Activated T-helper 1 cell treated with anti-CD3 and anti-CD28 coated beads, Interleukin-12 subunit alpha, Interleukin-12 subunit beta, Interleukin-2, Interleukin-4 antibody, amounts not matched to agents 30 ng/mL and 10 ng/mL and 1 ng/mL, durations not matched to agents 14 hours and 24 hours and 36 hours (primary cell): ENCODE results near the gene ASCC3. TPM values are rescaled to one million over a fixed set of nuclear protein-coding genes. Genes with fewer than 3 reads are reported as not detected.

Experiments
- DNase-seq: peaks from one replicate; pipeline ENCODE4 v3.0.0; 2021; ENCODE audit warnings: low spot score
- H3K27ac Mint-ChIP-seq: one replicate; pipeline ENCODE4 v1.8.0; 2021; ENCODE audit warnings: mild to moderate bottlenecking, mixed read lengths
- H3K27me3 Mint-ChIP-seq: one replicate; pipeline ENCODE4 v1.8.0; 2022; ENCODE audit warnings: mild to moderate bottlenecking, moderate library complexity, mixed read lengths; ENCODE audit not compliant: insufficient read depth
- H3K36me3 Mint-ChIP-seq: one replicate; pipeline ENCODE4 v1.8.0; 2021; ENCODE audit warnings: low read depth, mixed read lengths
- H3K4me1 Mint-ChIP-seq: one replicate; pipeline ENCODE4 v1.8.0; 2021; ENCODE audit warnings: low read depth, mixed read lengths
- H3K4me3 Mint-ChIP-seq: one replicate; pipeline ENCODE4 v1.8.0; 2021; ENCODE audit warnings: mild to moderate bottlenecking, moderate library complexity, mixed read lengths
- H3K9me3 Mint-ChIP-seq: one replicate; pipeline ENCODE4 v1.8.0; 2021; ENCODE audit warnings: mixed read lengths
- intact Hi-C: fragments of 100-400 bp; cut with micrococcal nuclease; formaldehyde crosslinking; loops from one replicate; pipeline ENCODE4 v1.15.1; 2024
- total RNA-seq: library from RNA; stranded (reverse); gene quantifications from 2 replicates; pipeline ENCODE4 v1.2.3, GENCODE V29; 2022

The ASCC3 gene
- total RNA-seq, 1 donor from 2014 or later = 70.1 TPM

DNA sequence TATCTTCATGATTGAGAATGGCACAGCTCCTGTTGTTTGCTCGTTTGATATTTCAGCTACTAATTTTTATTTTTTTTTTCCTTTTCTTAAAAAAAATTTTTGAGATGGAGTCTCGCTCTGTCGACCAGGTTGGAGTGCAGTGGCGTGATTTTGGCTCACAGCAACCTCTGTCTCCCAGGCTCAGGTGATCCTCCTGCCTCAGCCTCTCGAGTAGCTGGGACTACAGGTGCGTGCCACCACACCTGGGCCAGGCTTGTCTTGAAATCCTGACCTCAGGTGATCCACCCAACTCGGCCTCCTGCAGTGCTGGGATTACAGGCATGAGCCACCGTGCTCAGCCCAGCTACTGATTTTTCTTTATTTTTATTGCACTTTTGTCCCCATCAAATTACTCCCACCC is 266.2 kb downstream of the ASCC3 start:
- Mint-ChIP-seq H3K27ac (no peak overlapping the region), H3K9me3 (no peaks in the 10 kb centered on the region), H3K27me3 (no peaks in the 10 kb centered on the region), H3K4me1 (no peaks in the 10 kb centered on the region), H3K4me3 (no peak overlapping the region), H3K36me3 (peaks cover 25% of the 10 kb centered on the region)
- intact Hi-C loops = no loop called here
- no peak for DNase-seq

- no peaks in the 10 kb centered on the region for H3K27me3 Mint-ChIP-seq
- no peak overlapping the region for H3K27ac Mint-ChIP-seq
- intact Hi-C loops = no loop called here
Observed at GRCh38 chr6:100614386-100614785, 266.7 kb downstream of the ASCC3 start.

DNA sequence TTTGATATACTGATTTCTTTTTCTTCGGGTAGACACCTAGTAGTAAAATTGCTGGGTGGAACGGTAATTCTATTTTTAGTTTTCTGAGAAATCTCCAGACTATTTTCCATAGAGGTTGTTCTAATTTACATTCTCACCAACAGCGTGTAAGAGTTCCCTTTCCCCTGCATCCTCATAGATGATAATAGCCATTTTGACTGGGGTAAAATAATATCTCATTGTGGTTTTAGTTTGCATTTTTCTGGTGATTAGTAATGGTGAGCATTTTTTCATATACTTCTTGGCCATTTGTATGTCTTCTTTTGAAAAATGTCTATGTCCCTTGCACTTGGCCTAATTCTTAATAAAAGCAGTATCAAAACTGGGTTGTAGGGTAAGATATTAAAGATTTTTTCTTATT is 267.5 kb downstream of the ASCC3 start:
- Mint-ChIP-seq H3K36me3 (peaks cover 17% of the 10 kb centered on the region), H3K27me3 (no peaks in the 10 kb centered on the region), H3K9me3 (no peaks in the 10 kb centered on the region), H3K4me1 (no peaks in the 10 kb centered on the region), H3K4me3 (no peak overlapping the region), H3K27ac (no peak overlapping the region)
- DNase-seq = no peak
- intact Hi-C loops = no loop called here

More at GRCh38 chr6:100614386-100614785, 266.7 kb downstream of the ASCC3 start:
- Mint-ChIP-seq H3K4me1 (no peaks in the 10 kb centered on the region), H3K9me3 (no peaks in the 10 kb centered on the region), H3K36me3 (peaks cover 19% of the 10 kb centered on the region), H3K4me3 (no peak overlapping the region)
- DNase-seq = no peak

GRCh38 chr6:100612094-100612493 is 269.0 kb downstream of the ASCC3 start:
- Mint-ChIP-seq H3K36me3 (peaks cover 6% of the 10 kb centered on the region), H3K4me3 (no peak overlapping the region), H3K27me3 (no peaks in the 10 kb centered on the region), H3K27ac (no peak overlapping the region), H3K9me3 (no peaks in the 10 kb centered on the region), H3K4me1 (no peaks in the 10 kb centered on the region)
- no peak for DNase-seq
- intact Hi-C loops = no loop called here

- no peaks in the 10 kb centered on the region for H3K9me3 Mint-ChIP-seq
- H3K4me3 Mint-ChIP-seq = no peak overlapping the region
- H3K27me3 Mint-ChIP-seq = no peaks in the 10 kb centered on the region
- no peaks in the 10 kb centered on the region for H3K4me1 Mint-ChIP-seq
- no peak for DNase-seq
- H3K27ac Mint-ChIP-seq = no peak overlapping the region
- peaks cover 17% of the 10 kb centered on the region for H3K36me3 Mint-ChIP-seq
- intact Hi-C loops = no loop called here
Observed at GRCh38 chr6:100599088-100599770, 281.9 kb downstream of the ASCC3 start.

GRCh38 chr6:100595456-100595855 is 285.7 kb downstream of the ASCC3 start:
- no peak overlapping the region for H3K4me3 Mint-ChIP-seq
- intact Hi-C loops = no loop called here
- peaks cover 15% of the 10 kb centered on the region for H3K36me3 Mint-ChIP-seq
- H3K4me1 Mint-ChIP-seq = peaks cover 5% of the 10 kb centered on the region
- no peak overlapping the region for H3K27ac Mint-ChIP-seq
- H3K27me3 Mint-ChIP-seq = no peaks in the 10 kb centered on the region
- DNase-seq = no peak
- no peaks in the 10 kb centered on the region for H3K9me3 Mint-ChIP-seq

DNA sequence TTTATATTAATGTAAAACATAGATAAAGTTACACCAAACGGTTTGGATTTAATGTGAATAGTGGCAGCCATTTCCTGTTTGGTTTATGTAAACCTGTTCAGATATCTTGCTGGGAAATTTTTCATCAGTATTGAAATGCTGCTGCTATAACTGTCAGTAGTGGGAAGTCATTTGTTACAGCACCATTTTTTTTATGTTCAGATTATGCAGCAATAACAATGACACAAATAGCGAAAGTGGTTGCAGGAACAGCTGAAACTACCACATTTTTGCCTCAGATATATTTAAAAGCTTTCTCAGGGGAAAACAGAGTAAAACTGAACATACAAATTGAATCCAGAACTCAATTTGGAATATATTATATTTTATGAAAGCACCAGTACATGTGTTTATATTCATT is 287.6 kb downstream of the ASCC3 start:
- Mint-ChIP-seq H3K27ac (no peak overlapping the region), H3K36me3 (peaks cover 23% of the 10 kb centered on the region)
- DNase-seq = no peak

GRCh38 chr6:100592929-100593328 is 288.2 kb downstream of the ASCC3 start:
- no peak overlapping the region for H3K27ac Mint-ChIP-seq
- no peak for DNase-seq
- H3K27me3 Mint-ChIP-seq = no peaks in the 10 kb centered on the region
- peaks cover 24% of the 10 kb centered on the region for H3K36me3 Mint-ChIP-seq
- peaks cover 5% of the 10 kb centered on the region for H3K4me1 Mint-ChIP-seq
- no peak overlapping the region for H3K4me3 Mint-ChIP-seq
- H3K9me3 Mint-ChIP-seq = no peaks in the 10 kb centered on the region
- intact Hi-C loops = no loop called here

More for the DNA sequence above, 287.6 kb downstream of the ASCC3 start:
- H3K4me1 Mint-ChIP-seq = peaks cover 5% of the 10 kb centered on the region
- intact Hi-C loops = no loop called here
- H3K9me3 Mint-ChIP-seq = no peaks in the 10 kb centered on the region
- H3K27me3 Mint-ChIP-seq = no peaks in the 10 kb centered on the region
- no peak overlapping the region for H3K4me3 Mint-ChIP-seq

GRCh38 chr6:100577425-100577824 is 303.7 kb downstream of the ASCC3 start:
- no peaks in the 10 kb centered on the region for H3K9me3 Mint-ChIP-seq
- no peak for DNase-seq
- H3K27ac Mint-ChIP-seq = no peak overlapping the region
- H3K4me1 Mint-ChIP-seq = no peaks in the 10 kb centered on the region
- intact Hi-C loops = no loop called here
- H3K4me3 Mint-ChIP-seq = no peak overlapping the region
- H3K36me3 Mint-ChIP-seq = peaks cover 6% of the 10 kb centered on the region
- no peaks in the 10 kb centered on the region for H3K27me3 Mint-ChIP-seq

DNA sequence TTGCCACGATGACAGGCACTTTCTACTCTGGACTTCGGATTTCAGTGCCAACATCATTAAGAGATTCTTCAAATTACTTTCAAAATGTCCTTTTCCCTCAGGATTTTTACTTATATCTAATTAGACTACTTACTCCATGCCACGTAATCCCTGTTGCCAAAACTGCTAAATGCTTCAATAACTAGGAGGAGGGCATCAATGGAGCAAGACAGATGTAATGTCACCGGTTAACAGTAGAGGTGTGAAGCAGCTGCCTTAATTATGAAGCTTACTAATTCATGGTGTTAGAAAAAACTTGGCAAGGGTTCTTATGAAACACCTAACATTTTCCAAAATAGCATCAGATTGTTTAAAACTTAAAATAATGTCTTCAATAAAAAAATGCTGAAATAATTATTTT is 305.2 kb downstream of the ASCC3 start:
- Mint-ChIP-seq H3K9me3 (no peaks in the 10 kb centered on the region), H3K27me3 (no peaks in the 10 kb centered on the region), H3K36me3 (peaks cover 9% of the 10 kb centered on the region), H3K27ac (no peak overlapping the region), H3K4me3 (no peak overlapping the region), H3K4me1 (no peaks in the 10 kb centered on the region)
- intact Hi-C loops = no loop called here
- DNase-seq = no peak

DNA sequence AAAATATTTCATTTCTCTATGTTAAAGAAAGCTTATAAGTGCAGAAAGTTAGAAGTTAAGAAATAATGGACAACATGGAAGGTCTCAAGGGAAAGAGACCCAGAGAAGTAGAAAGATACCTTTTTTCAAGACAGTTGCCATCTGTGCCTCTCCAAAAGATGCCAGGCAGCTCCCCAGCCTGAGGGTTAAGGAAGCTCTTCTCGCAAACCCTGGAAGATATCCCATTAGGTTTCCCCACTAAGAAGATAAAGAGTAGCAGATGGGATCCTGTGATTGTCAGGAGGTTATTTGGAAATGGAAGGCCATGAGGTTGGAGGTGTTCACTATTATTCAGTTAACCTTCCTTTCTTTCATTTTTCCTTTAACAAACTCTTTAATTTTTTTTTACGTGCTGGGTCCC is 306.3 kb downstream of the ASCC3 start:
- no peaks in the 10 kb centered on the region for H3K27me3 Mint-ChIP-seq
- no peak overlapping the region for H3K4me3 Mint-ChIP-seq
- no peak for DNase-seq
- H3K4me1 Mint-ChIP-seq = no peaks in the 10 kb centered on the region
- intact Hi-C loops = no loop called here
- H3K36me3 Mint-ChIP-seq = peaks cover 18% of the 10 kb centered on the region
- no peak overlapping the region for H3K27ac Mint-ChIP-seq
- H3K9me3 Mint-ChIP-seq = no peaks in the 10 kb centered on the region

DNA sequence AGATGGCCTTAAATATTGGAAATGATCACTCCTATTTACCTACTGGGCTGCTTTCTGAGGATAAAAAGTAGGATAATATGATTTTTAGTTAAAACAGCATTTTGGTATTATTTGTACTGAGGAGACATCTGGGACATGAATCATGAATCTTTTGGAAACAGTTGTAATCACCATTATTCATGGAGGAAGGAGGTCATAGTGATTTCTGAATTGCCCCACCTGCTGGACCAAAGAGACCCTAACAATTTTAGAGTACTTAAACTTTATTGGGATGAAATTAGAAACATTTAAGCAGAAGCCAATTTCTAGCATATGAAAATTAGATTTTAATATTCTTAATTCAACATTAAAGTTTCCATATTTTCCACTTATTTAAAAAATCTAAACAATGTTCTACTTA is 308.0 kb downstream of the ASCC3 start:
- no peaks in the 10 kb centered on the region for H3K4me1 Mint-ChIP-seq
- no peak overlapping the region for H3K4me3 Mint-ChIP-seq
- DNase-seq = no peak
- no peaks in the 10 kb centered on the region for H3K9me3 Mint-ChIP-seq
- H3K27ac Mint-ChIP-seq = no peak overlapping the region
- intact Hi-C loops = no loop called here
- H3K27me3 Mint-ChIP-seq = no peaks in the 10 kb centered on the region
- peaks cover 16% of the 10 kb centered on the region for H3K36me3 Mint-ChIP-seq

DNA sequence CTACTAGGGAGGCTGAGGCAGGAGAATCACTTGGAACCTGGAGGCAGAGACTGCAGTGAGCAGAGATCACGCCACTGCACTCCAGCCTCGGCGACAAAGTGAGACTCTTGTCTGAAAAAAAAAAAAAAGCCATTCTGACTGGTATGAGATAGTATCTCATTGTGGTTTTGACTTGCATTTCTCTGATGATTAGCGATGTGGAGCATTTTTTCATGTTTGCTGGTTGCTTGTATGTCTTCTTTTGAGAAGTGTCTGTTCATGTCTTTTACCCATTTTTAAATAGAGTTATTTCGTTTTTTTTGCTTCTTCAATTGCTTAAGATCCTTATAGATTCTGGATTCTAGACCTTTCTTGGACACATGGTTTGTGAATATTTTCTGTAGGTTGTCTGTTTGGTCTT is 312.9 kb downstream of the ASCC3 start:
- no peak for DNase-seq
- H3K4me1 Mint-ChIP-seq = no peaks in the 10 kb centered on the region
- H3K4me3 Mint-ChIP-seq = no peak overlapping the region
- H3K9me3 Mint-ChIP-seq = no peaks in the 10 kb centered on the region
- H3K36me3 Mint-ChIP-seq = peaks cover 12% of the 10 kb centered on the region
- H3K27ac Mint-ChIP-seq = no peak overlapping the region
- H3K27me3 Mint-ChIP-seq = no peaks in the 10 kb centered on the region
- intact Hi-C loops = no loop called here

- H3K4me3 Mint-ChIP-seq = no peak overlapping the region
Observed at GRCh38 chr6:100566563-100566962, 314.6 kb downstream of the ASCC3 start.

More at GRCh38 chr6:100566563-100566962, 314.6 kb downstream of the ASCC3 start:
- Mint-ChIP-seq H3K27me3 (no peaks in the 10 kb centered on the region), H3K4me1 (no peaks in the 10 kb centered on the region), H3K27ac (no peak overlapping the region), H3K9me3 (no peaks in the 10 kb centered on the region), H3K36me3 (peaks cover 12% of the 10 kb centered on the region)
- intact Hi-C loops = no loop called here
- no peak for DNase-seq
